Gastrocnemius medialis (tissue), 4 donors: ENCODE measurements around the gene TNS3. TPM values are rescaled to one million over a fixed set of nuclear protein-coding genes. Genes with fewer than 3 reads are reported as not detected.

ENCODE experiments used
- ATAC-seq, 2 donors: fragments of 150-250 bp; one replicate each; pipeline ENCODE4 v1.9.1; 2016
- DNase-seq, 2 donors: peaks; one replicate each; pipeline ENCODE4 v3.0.0-alpha.2; 2019
- H3K27ac ChIP-seq, 4 donors: fragments of 200-600 bp; sonication (generic); 1 replicate in 1 of 4; 2 replicates in 3 of 4; pipeline ENCODE4 v1.5.1; 2016 to 2018; ENCODE audit warnings: mild to moderate bottlenecking in 2 of 4, moderate library complexity in 1 of 4
- H3K27me3 ChIP-seq, 3 donors: fragments of 200-600 bp; sonication (generic) in 2 of 3; 1 replicate in 1 of 3; 2 replicates in 2 of 3; pipeline versions ENCODE4 v1.5.1 to v1.6.0; 2016 to 2019; ENCODE audit warnings: mild to moderate bottlenecking in 1 of 3, moderate library complexity in 1 of 3
- H3K36me3 ChIP-seq, 2 donors: fragments of 200-600 bp; sonication (generic) in 1 of 2; one replicate each; pipeline ENCODE4 v1.5.1; 2017 to 2018
- H3K4me1 ChIP-seq, 2 donors: fragments of 200-600 bp; sonication (generic) in 1 of 2; one replicate each; pipeline ENCODE4 v1.5.1; 2016 to 2017; ENCODE audit warnings: mild to moderate bottlenecking in 2 of 2
- H3K4me3 ChIP-seq, 4 donors: fragments of 200-600 bp; sonication (generic) in 3 of 4; 1 replicate in 1 of 4; 2 replicates in 3 of 4; pipeline ENCODE4 v1.5.1; 2016 to 2019; ENCODE audit warnings: mild to moderate bottlenecking in 2 of 4
- H3K9me3 ChIP-seq, 3 donors: fragments of 200-600 bp; sonication (generic) in 2 of 3; 1 replicate in 1 of 3; 2 replicates in 2 of 3; pipeline ENCODE4 v1.5.1; 2016 to 2019
- CTCF ChIP-seq, 5 experiments: fragments of 450-650 bp in 3 of 5; fragments of 200-600 bp in 2 of 5; sonication (generic) in 2 of 5; IDR thresholded peaks in 4 of 5; conservative IDR thresholded peaks in 1 of 5; 1 replicate in 4 of 5; 2 replicates in 1 of 5; pipeline ENCODE4 v1.5.1; 2016 to 2019; ENCODE audit warnings: antibody characterized with exemption in 5 of 5, mild to moderate bottlenecking in 3 of 5, moderate library complexity in 3 of 5
- POLR2A ChIP-seq, 2 donors: fragments of 450-650 bp; IDR thresholded peaks; one replicate each; pipeline ENCODE4 v1.6.1; 2017; ENCODE audit warnings: antibody characterized with exemption in 2 of 2, mild to moderate bottlenecking in 2 of 2, moderate library complexity in 2 of 2
- in situ Hi-C, 4 donors: fragments of 200-750 bp; cut with MboI; loops; one replicate each; pipeline versions ENCODE4 v1.15.0 to v1.8.0; 2017; ENCODE audit warnings: low sequenced_read_pairs in 4 of 4
- intact Hi-C: fragments of 100-400 bp; cut with DNase I; formaldehyde crosslinking; loops from one replicate; pipeline ENCODE4 v1.15.1; 2023; ENCODE audit warnings: low total_unique reads
- total RNA-seq, 4 donors: library from RNA; depleted of rRNA; stranded (reverse); fragments of >200 nt; gene quantifications; one replicate each; pipeline versions ENCODE4 v1.1.0 to v1.2.3, GENCODE V29; 2016

TNS3 gene
- total RNA-seq, 4 donors from 2014 or later = 39.4 to 64.3 (median 50.5) TPM

- TF ChIP-seq POLR2A (IDR thresholded peaks at IDR 0.05) (no peak), CTCF (IDR thresholded peaks at IDR 0.05 in 4 of 5, conservative IDR thresholded peaks at IDR 0.05 in 1 of 5) (no peak)
- H3K27me3 ChIP-seq = no peaks in the 10 kb centered on the region
- H3K4me1 ChIP-seq = peaks cover 12 to 16% of the 10 kb centered on the region in 2 donors
- intact Hi-C loops (no loop called here), in situ Hi-C loops (no loop called here)
- no peaks in the 10 kb centered on the region for H3K9me3 ChIP-seq
- DNase-seq (no peak), ATAC-seq (no peak)
- no peak overlapping the region for H3K4me3 ChIP-seq
- no peak overlapping the region for H3K27ac ChIP-seq
- H3K36me3 ChIP-seq = no peaks in the 10 kb centered on the region
These were observed 20.5 kb upstream of the TNS3 start for GRCh38 chr7:47602272-47603004.

GRCh38 chr7:47601881-47602249 lies 20.0 kb upstream of the TNS3 start:
- Histone ChIP-seq H3K4me3 (no peak overlapping the region), H3K27me3 (no peaks in the 10 kb centered on the region), H3K27ac (no peak overlapping the region), H3K36me3 (no peaks in the 10 kb centered on the region), H3K9me3 (no peaks in the 10 kb centered on the region), H3K4me1 (peaks cover 12 to 20% of the 10 kb centered on the region in 2 donors)
- intact Hi-C loops (no loop called here), in situ Hi-C loops (no loop called here)
- TF ChIP-seq CTCF (IDR thresholded peaks at IDR 0.05 in 4 of 5, conservative IDR thresholded peaks at IDR 0.05 in 1 of 5) = no peak
- no peak for TF ChIP-seq POLR2A (IDR thresholded peaks at IDR 0.05)
- ATAC-seq (no peak), DNase-seq (no peak)

- intact Hi-C loops (no loop called here), in situ Hi-C loops (no loop called here)
- Histone ChIP-seq H3K36me3 (no peaks in the 10 kb centered on the region), H3K27me3 (no peaks in the 10 kb centered on the region), H3K9me3 (no peaks in the 10 kb centered on the region), H3K4me1 (peaks cover 12 to 22% of the 10 kb centered on the region in 2 donors), H3K4me3 (no peak overlapping the region), H3K27ac (no peak overlapping the region)
- no peak for DNase-seq
- ATAC-seq = no peak
- TF ChIP-seq CTCF (IDR thresholded peaks at IDR 0.05 in 4 of 5, conservative IDR thresholded peaks at IDR 0.05 in 1 of 5) (no peak), POLR2A (IDR thresholded peaks at IDR 0.05) (no peak)
These were observed 19.4 kb upstream of the TNS3 start for GRCh38 chr7:47601119-47601880.

GRCh38 chr7:47600199-47601118 lies 18.5 kb upstream of the TNS3 start:
- H3K27ac ChIP-seq = no peak overlapping the region
- in situ Hi-C loops = no loop called here
- no peaks in the 10 kb centered on the region for H3K27me3 ChIP-seq
- ATAC-seq (no peak), DNase-seq (no peak)
- no peaks in the 10 kb centered on the region for H3K9me3 ChIP-seq
- peaks cover 11 to 21% of the 10 kb centered on the region in 2 donors for H3K4me1 ChIP-seq
- no peak overlapping the region for H3K4me3 ChIP-seq
- intact Hi-C loops = no loop called here
- no peak for TF ChIP-seq CTCF (IDR thresholded peaks at IDR 0.05 in 4 of 5, conservative IDR thresholded peaks at IDR 0.05 in 1 of 5)
- TF ChIP-seq POLR2A (IDR thresholded peaks at IDR 0.05) = no peak
- no peaks in the 10 kb centered on the region for H3K36me3 ChIP-seq
